Neural progenitor cell (in vitro differentiated cells): ENCODE measurements around the gene PLXNA4.

ENCODE experiments used
- EZH2 ChIP-seq: fragments of 200-600 bp; sonication (generic); IDR thresholded peaks from 2 replicates; pipeline ENCODE4 v1.6.1; 2017; ENCODE audit warnings: antibody characterized with exemption, mild to moderate bottlenecking, moderate library complexity
- TF ChIP-seq, protein P1 (sequence below): fragments of 200-600 bp; sonication (generic); IDR thresholded peaks from 2 replicates; pipeline ENCODE4 v1.5.1; 2017; ENCODE audit warnings: antibody characterized with exemption, mild to moderate bottlenecking

DNA sequence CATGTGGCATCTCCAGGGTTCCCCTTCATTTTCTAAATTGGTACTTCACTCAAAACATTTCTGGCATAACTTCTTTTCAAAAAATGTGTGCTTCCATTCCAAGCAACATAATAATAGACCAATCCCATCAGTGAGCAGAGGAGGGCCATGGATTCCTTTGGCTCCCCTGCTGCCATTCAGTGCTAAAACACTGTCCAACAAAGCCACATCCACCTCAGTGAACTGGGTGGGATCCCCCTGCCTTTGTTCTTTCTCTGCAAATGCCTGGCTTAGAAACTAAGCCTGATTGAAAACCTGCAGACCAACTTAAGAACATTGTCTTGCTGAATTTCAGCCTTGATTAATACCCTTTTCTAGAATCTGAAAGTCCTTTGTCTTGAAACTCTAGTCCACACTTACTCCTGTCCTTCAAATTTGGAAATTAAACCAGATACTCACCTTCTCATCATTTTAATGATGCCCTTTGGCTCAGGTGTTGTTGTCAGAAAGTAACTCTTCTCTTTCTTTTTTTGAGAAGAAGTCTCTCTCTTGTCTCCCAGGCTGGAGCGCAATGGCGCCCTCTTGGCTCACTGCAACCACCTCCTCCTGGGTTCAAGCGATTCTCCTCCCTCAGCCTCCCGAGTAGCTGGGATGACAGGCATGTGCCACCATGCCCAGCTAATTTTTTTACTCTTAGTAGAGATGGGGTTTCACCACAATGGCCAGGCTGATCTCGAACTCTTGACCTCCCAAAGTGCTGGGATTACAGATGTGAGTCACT is 132.3 kb downstream of the PLXNA4 start:
- TF ChIP-seq, protein P1, sequence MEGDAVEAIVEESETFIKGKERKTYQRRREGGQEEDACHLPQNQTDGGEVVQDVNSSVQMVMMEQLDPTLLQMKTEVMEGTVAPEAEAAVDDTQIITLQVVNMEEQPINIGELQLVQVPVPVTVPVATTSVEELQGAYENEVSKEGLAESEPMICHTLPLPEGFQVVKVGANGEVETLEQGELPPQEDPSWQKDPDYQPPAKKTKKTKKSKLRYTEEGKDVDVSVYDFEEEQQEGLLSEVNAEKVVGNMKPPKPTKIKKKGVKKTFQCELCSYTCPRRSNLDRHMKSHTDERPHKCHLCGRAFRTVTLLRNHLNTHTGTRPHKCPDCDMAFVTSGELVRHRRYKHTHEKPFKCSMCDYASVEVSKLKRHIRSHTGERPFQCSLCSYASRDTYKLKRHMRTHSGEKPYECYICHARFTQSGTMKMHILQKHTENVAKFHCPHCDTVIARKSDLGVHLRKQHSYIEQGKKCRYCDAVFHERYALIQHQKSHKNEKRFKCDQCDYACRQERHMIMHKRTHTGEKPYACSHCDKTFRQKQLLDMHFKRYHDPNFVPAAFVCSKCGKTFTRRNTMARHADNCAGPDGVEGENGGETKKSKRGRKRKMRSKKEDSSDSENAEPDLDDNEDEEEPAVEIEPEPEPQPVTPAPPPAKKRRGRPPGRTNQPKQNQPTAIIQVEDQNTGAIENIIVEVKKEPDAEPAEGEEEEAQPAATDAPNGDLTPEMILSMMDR = peak; percentile 28
- no peak for TF ChIP-seq EZH2
